BJ (cell line): ENCODE data around the gene DHRSX. TPM values are rescaled to one million over a fixed set of nuclear protein-coding genes. Genes with fewer than 3 reads are reported as not detected.

Experiments used
- CTCF ChIA-PET: fragments of 350-600 bp; formaldehyde crosslinking; extraction: SDS; loops from one replicate; lab custom pipeline; 2021; ENCODE audit warnings: antibody characterized with exemption, inconsistent platforms; lab: Yijun Ruan, JAX
- POLR2A ChIA-PET: fragments of 300-600 bp; sonication (Branson Sonifier 250); formaldehyde crosslinking; extraction: SDS; loops from one replicate; lab custom pipeline; 2021; ENCODE audit warnings: antibody characterized with exemption; lab: Charles Lee
- DNase-seq: peaks from one replicate; pipeline ENCODE4 v3.0.0-alpha.2; 2011; ENCODE audit warnings: low read depth
- H3K27me3 ChIP-seq: 2 replicates; pipeline ENCODE4 v1.6.0; 2011; ENCODE audit warnings: low read length; ENCODE audit not compliant: control insufficient read depth, insufficient read depth
- H3K36me3 ChIP-seq: 2 replicates; pipeline ENCODE4 v1.5.1; 2011; ENCODE audit warnings: low read length; ENCODE audit not compliant: control insufficient read depth, insufficient read depth
- H3K4me3 ChIP-seq: 2 replicates; pipeline ENCODE4 v1.5.1; 2011; ENCODE audit warnings: low read depth, mild to moderate bottlenecking, control low read depth, low read length
- polyA plus RNA-seq: library from polyadenylated mRNA; depleted of rRNA; stranded (reverse); fragments of >200 nt; gene quantifications from 2 replicates; pipeline ENCODE4 v1.2.3, GENCODE V29; 2011
- TF ChIP-seq, protein P1 (sequence below): IDR thresholded peaks from 2 replicates; pipeline ENCODE4 v1.5.1; 2011; ENCODE audit warnings: low read depth, mild to moderate bottlenecking, control low read depth, inconsistent platforms, low read length, moderate library complexity; ENCODE audit not compliant: insufficient read depth

The DHRSX gene
- polyA plus RNA-seq, 1 experiment, result 66.2 TPM

GRCh38 chrX:2325076-2325784 lies 175.5 kb downstream of the DHRSX start:
- ChIA-PET POLR2A (no interaction called here), CTCF (no interaction called here)
- TF ChIP-seq, protein P1, sequence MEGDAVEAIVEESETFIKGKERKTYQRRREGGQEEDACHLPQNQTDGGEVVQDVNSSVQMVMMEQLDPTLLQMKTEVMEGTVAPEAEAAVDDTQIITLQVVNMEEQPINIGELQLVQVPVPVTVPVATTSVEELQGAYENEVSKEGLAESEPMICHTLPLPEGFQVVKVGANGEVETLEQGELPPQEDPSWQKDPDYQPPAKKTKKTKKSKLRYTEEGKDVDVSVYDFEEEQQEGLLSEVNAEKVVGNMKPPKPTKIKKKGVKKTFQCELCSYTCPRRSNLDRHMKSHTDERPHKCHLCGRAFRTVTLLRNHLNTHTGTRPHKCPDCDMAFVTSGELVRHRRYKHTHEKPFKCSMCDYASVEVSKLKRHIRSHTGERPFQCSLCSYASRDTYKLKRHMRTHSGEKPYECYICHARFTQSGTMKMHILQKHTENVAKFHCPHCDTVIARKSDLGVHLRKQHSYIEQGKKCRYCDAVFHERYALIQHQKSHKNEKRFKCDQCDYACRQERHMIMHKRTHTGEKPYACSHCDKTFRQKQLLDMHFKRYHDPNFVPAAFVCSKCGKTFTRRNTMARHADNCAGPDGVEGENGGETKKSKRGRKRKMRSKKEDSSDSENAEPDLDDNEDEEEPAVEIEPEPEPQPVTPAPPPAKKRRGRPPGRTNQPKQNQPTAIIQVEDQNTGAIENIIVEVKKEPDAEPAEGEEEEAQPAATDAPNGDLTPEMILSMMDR, result no peak
- Histone ChIP-seq H3K36me3 (no peaks in the 10 kb centered on the region), H3K4me3 (no peak overlapping the region), H3K27me3 (no peaks in the 10 kb centered on the region)
- no peak for DNase-seq

DNA sequence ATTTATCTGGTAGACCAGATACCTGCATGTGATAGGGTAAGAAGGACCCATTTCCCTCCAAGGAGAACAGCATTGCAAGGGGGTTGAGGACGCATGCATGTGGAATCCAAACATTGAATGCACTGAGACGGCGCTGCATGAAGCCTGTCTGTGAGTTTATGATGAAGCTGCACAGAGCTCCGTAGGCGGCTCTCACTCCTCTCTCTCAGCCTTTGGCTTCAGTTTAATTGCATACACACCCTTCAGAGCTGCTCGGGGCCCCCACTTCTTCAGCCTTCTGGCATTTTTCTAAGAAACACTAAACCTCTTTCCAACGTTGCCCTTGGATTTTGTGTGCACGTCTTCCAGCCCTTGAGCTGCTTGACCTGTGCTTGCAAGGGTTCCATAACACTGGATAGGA lies 176.6 kb downstream of the DHRSX start:
- POLR2A ChIA-PET, result no interaction called here

DNA sequence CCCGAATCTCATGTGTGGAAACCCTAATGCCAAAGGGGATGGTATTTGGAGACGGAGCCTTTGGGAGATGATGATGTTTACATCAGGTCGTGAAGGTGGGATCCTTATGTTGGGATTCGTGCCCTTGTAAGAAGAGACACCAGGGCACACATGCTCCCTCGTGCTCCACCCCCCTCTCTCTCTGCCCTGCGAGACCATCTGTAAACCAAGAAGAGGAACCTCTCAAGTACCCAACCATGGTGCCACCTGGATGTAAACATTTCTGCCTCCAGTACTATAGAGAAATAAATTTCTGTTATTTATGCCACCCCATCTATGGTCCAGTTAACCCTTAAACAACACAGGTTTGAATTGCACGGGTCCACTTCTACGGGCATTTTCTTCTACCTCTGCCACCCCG lies 179.4 kb downstream of the DHRSX start:
- DNase-seq, result no peak
- ChIA-PET CTCF (no interaction called here), POLR2A (no interaction called here)
- Histone ChIP-seq H3K27me3 (no peaks in the 10 kb centered on the region), H3K36me3 (no peaks in the 10 kb centered on the region), H3K4me3 (no peak overlapping the region)
- TF ChIP-seq, protein P1, result no peak

More for the DNA sequence above, 176.6 kb downstream of the DHRSX start:
- Histone ChIP-seq H3K4me3 (no peak overlapping the region), H3K36me3 (no peaks in the 10 kb centered on the region), H3K27me3 (no peaks in the 10 kb centered on the region)
- CTCF ChIA-PET, result no interaction called here
- TF ChIP-seq, protein P1, result no peak
- DNase-seq, result no peak

DNA sequence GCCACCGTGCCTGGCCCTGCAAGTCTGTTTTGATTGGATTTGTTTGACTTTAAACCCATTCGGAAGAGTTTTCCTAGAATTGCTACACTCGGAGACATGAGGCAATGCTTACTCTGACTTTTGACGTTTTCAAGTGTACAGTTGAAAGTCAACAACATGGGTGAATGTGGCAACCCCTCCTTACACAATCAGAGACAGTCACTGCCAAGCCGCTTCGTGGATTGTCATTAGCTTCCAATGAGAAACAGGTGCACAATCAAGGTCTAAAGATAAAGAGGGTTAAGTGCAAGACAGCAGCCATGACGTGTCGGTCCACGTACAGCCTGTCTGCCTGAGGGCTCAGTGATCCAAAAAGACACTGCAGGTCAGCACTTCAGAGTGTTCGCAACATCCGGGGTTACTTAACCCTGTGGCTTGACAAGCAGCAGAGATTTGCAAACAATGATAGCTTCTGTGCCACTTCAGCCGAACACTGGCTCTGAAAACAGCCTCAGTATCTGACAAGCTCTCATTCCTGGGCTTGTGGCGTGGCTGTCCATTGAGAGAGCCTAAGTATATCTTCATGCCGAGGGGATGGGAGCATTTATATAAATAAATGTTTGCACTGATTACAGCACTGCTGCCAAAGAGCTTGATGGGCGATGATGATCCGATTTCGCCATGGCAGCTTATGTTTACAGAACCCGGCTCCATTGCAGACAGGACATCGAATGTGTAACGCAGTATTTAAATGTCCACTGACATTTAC lies 180.0 kb downstream of the DHRSX start:
- DNase-seq, result peak; percentile 57
- no peaks in the 10 kb centered on the region for H3K27me3 ChIP-seq
- no peak overlapping the region for H3K4me3 ChIP-seq
- no peaks in the 10 kb centered on the region for H3K36me3 ChIP-seq
- ChIA-PET POLR2A (no interaction called here), CTCF (no interaction called here)
- TF ChIP-seq, protein P1, result no peak

DNA sequence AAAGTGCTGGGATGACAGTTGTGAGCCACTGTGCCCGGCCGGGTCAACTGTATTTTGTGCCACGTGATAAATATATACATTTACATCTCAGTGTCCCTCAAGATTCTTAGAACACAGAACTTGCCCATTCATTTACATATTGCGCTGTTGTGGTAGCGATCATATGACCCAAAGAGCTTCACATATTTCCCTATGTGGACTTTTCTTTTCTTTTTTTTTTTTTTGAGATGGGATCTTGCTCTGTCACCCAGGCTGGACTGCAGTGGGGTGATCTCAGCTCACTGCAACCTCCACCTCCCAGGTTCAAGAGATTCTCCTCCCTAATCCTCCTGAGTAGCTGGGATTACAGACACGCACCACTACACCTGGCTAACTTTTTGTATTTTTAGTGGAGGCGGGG lies 180.7 kb downstream of the DHRSX start:
- H3K27me3 ChIP-seq, result no peaks in the 10 kb centered on the region
- H3K4me3 ChIP-seq, result no peak overlapping the region
- POLR2A ChIA-PET, result no interaction called here
- TF ChIP-seq, protein P1, result no peak
- H3K36me3 ChIP-seq, result no peaks in the 10 kb centered on the region
- DNase-seq, result no peak
- CTCF ChIA-PET, result no interaction called here
